HUES64 (cell line): Measurements from ENCODE around the gene HNRNPF.
"Not testable (repeated sequence)": the region's sequence is repeated elsewhere in the genome, so short reads cannot be mapped to it uniquely, and the experiment has no call there.

Experiments used
- H3K27ac ChIP-seq: 2 replicates; pipeline ENCODE4 v1.7.0; 2013; ENCODE audit warnings: low read depth, low read length, inconsistent platforms
- H3K27me3 ChIP-seq: 2 replicates; pipeline ENCODE4 v1.6.1; 2013; ENCODE audit warnings: mild to moderate bottlenecking, low read length; ENCODE audit not compliant: insufficient read depth
- H3K36me3 ChIP-seq: 2 replicates; pipeline ENCODE4 v1.6.1; 2013; ENCODE audit warnings: mild to moderate bottlenecking, low read length; ENCODE audit not compliant: insufficient read depth
- H3K4me1 ChIP-seq: 2 replicates; pipeline ENCODE4 v1.6.1; 2013; ENCODE audit warnings: mild to moderate bottlenecking, low read length, moderate library complexity; ENCODE audit not compliant: insufficient read depth
- H3K4me3 ChIP-seq: 2 replicates; pipeline ENCODE4 v1.5.1; 2013; ENCODE audit warnings: mild to moderate bottlenecking, low read length, moderate library complexity
- H3K9ac ChIP-seq: 2 replicates; pipeline ENCODE4 v1.6.1; 2013; ENCODE audit warnings: mild to moderate bottlenecking, low read depth, low read length
- H3K9me3 ChIP-seq: 2 replicates; pipeline ENCODE4 v1.6.1; 2013; ENCODE audit warnings: low read depth, low read length; ENCODE audit not compliant: insufficient read depth
- WGBS: fragments of 150-250, 120-280 bp; methylation state at CpG from one replicate; pipeline ENCODE4 v1.1.7; 2013; ENCODE audit warnings: missing lambda C conversion rate; 5-methylcytosine and 5-hydroxymethylcytosine counted together

HNRNPF gene

GRCh38 chr10:43395571-43396060 is 13.4 kb downstream of the HNRNPF start:
- peak overlapping the region; percentile 95 for H3K4me3 ChIP-seq
- H3K27me3 ChIP-seq: no peaks in the 10 kb centered on the region
- peaks cover 33% of the 10 kb centered on the region for H3K4me1 ChIP-seq
- peak overlapping the region; percentile 99 for H3K9ac ChIP-seq
- H3K27ac ChIP-seq: peak overlapping the region; percentile 99
- H3K9me3 ChIP-seq: no peaks in the 10 kb centered on the region
- WGBS: 2% methylated on average over 18 of the region's 18 CpGs
- peaks cover 68% of the 10 kb centered on the region for H3K36me3 ChIP-seq

- Histone ChIP-seq H3K27ac (0 out of 2 replicates have a peak overlapping the region, but pooled peaks have one; percentile 99), H3K4me3 (peak overlapping the region; percentile 95), H3K9ac (peak overlapping the region; percentile 99), H3K4me1 (peaks cover 28% of the 10 kb centered on the region), H3K9me3 (no peaks in the 10 kb centered on the region), H3K36me3 (peaks cover 68% of the 10 kb centered on the region), H3K27me3 (no peaks in the 10 kb centered on the region)
- 82% methylated on average over 6 of the region's 6 CpGs for WGBS
Observed at GRCh38 chr10:43394868-43395267, 14.1 kb downstream of the HNRNPF start.

GRCh38 chr10:43393606-43394360 is 15.2 kb downstream of the HNRNPF start:
- Histone ChIP-seq H3K27me3 (no peaks in the 10 kb centered on the region), H3K9ac (no peak overlapping the region), H3K4me3 (no peak overlapping the region), H3K36me3 (peaks cover 70% of the 10 kb centered on the region), H3K4me1 (peaks cover 20% of the 10 kb centered on the region), H3K9me3 (no peaks in the 10 kb centered on the region), H3K27ac (no peak overlapping the region)
- WGBS: 92% methylated on average over 3 of the region's 3 CpGs

- H3K27me3 ChIP-seq, H3K9ac ChIP-seq, H3K9me3 ChIP-seq, H3K4me3 ChIP-seq, H3K27ac ChIP-seq: not testable (repeated sequence)
- 97% methylated on average over 11 of the region's 11 CpGs for WGBS
- Histone ChIP-seq H3K4me1 (peaks cover 20% of the 10 kb centered on the region), H3K36me3 (peaks cover 74% of the 10 kb centered on the region)
Observed at GRCh38 chr10:43393186-43393585, 15.8 kb downstream of the HNRNPF start.

- Histone ChIP-seq H3K36me3 (peaks cover 79% of the 10 kb centered on the region), H3K4me3 (no peak overlapping the region), H3K4me1 (peaks cover 17% of the 10 kb centered on the region), H3K9me3 (no peaks in the 10 kb centered on the region), H3K27me3 (no peaks in the 10 kb centered on the region), H3K27ac (no peak overlapping the region), H3K9ac (no peak overlapping the region)
- WGBS: 89% methylated on average over 3 of the region's 3 CpGs
Observed at GRCh38 chr10:43392748-43393147, 16.2 kb downstream of the HNRNPF start.

GRCh38 chr10:43391496-43391895 is 17.5 kb downstream of the HNRNPF start:
- Histone ChIP-seq H3K36me3 (peaks cover 91% of the 10 kb centered on the region), H3K4me1 (peaks cover 15% of the 10 kb centered on the region), H3K27me3 (no peaks in the 10 kb centered on the region), H3K27ac (no peak overlapping the region), H3K9me3 (no peaks in the 10 kb centered on the region), H3K4me3 (no peak overlapping the region), H3K9ac (no peak overlapping the region)
- WGBS: 94% methylated on average over 6 of the region's 6 CpGs

- Histone ChIP-seq H3K27ac (no peak overlapping the region), H3K9me3 (no peaks in the 10 kb centered on the region), H3K36me3 (peaks cover 98% of the 10 kb centered on the region), H3K27me3 (no peaks in the 10 kb centered on the region), H3K4me1 (peaks cover 15% of the 10 kb centered on the region), H3K4me3 (no peak overlapping the region), H3K9ac (no peak overlapping the region)
- WGBS: 92% methylated on average over 7 of the region's 7 CpGs
Observed at GRCh38 chr10:43390759-43391158, 18.2 kb downstream of the HNRNPF start.

- Histone ChIP-seq H3K27ac (no peak overlapping the region), H3K9me3 (no peaks in the 10 kb centered on the region), H3K4me3 (no peak overlapping the region), H3K4me1 (peaks cover 13% of the 10 kb centered on the region), H3K36me3 (peaks cover 99% of the 10 kb centered on the region), H3K27me3 (no peaks in the 10 kb centered on the region), H3K9ac (no peak overlapping the region)
- 94% methylated on average over 5 of the region's 5 CpGs for WGBS
Observed at GRCh38 chr10:43390333-43390732, 18.7 kb downstream of the HNRNPF start.

- Histone ChIP-seq H3K4me1 (peaks cover 8% of the 10 kb centered on the region), H3K36me3 (peaks cover 96% of the 10 kb centered on the region), H3K27me3 (no peaks in the 10 kb centered on the region), H3K27ac (no peak overlapping the region), H3K4me3 (no peak overlapping the region), H3K9ac (no peak overlapping the region), H3K9me3 (no peaks in the 10 kb centered on the region)
- WGBS: 87% methylated on average over 3 of the region's 3 CpGs
Observed at GRCh38 chr10:43389867-43390266, 19.1 kb downstream of the HNRNPF start.

GRCh38 chr10:43387678-43388032 is 21.3 kb downstream of the HNRNPF start:
- Histone ChIP-seq H3K27ac (no peak overlapping the region), H3K4me3 (no peak overlapping the region), H3K4me1 (no peaks in the 10 kb centered on the region), H3K27me3 (no peaks in the 10 kb centered on the region), H3K9ac (no peak overlapping the region), H3K36me3 (peaks cover 74% of the 10 kb centered on the region), H3K9me3 (no peaks in the 10 kb centered on the region)
- WGBS: 96% methylated on average over 5 of the region's 5 CpGs

GRCh38 chr10:43386981-43387677 is 21.9 kb downstream of the HNRNPF start:
- no peak overlapping the region for H3K4me3 ChIP-seq
- WGBS: 95% methylated on average over 29 of the region's 29 CpGs

More at GRCh38 chr10:43386981-43387677, 21.9 kb downstream of the HNRNPF start:
- H3K36me3 ChIP-seq: peaks cover 69% of the 10 kb centered on the region
- no peak overlapping the region for H3K9ac ChIP-seq
- H3K27ac ChIP-seq: no peak overlapping the region
- no peaks in the 10 kb centered on the region for H3K27me3 ChIP-seq
- H3K9me3 ChIP-seq: no peaks in the 10 kb centered on the region
- H3K4me1 ChIP-seq: no peaks in the 10 kb centered on the region
